CD14-positive monocyte (primary cell): ENCODE measurements around the gene CAMKV. TPM values are rescaled to one million over a fixed set of nuclear protein-coding genes. Genes with fewer than 3 reads are reported as not detected.

Source experiments
- DNase-seq, 3 donors: peaks; one replicate each; pipeline ENCODE4 v3.0.0-alpha.2; 2011 to 2022
- H2AFZ ChIP-seq: 2 replicates; pipeline ENCODE4 v1.6.0; 2012; ENCODE audit warnings: mild to moderate bottlenecking, low read depth, low read length, inconsistent platforms; ENCODE audit not compliant: insufficient read depth, poor library complexity, severe bottlenecking
- H3K27ac ChIP-seq, 2 donors: 1 replicate in 1 of 2; 2 replicates in 1 of 2; pipeline ENCODE4 v1.5.1; 2012 to 2013; ENCODE audit warnings: low read length in 2 of 2, control low read depth in 1 of 2, inconsistent platforms in 1 of 2, low read depth in 1 of 2, mild to moderate bottlenecking in 1 of 2
- H3K27me3 ChIP-seq, 2 donors: one replicate each; pipeline versions ENCODE4 v1.6.0 to v1.6.1; 2011 to 2013; ENCODE audit warnings: low read length in 2 of 2; ENCODE audit not compliant: control insufficient read depth in 2 of 2, insufficient read depth in 2 of 2
- H3K36me3 ChIP-seq, 2 donors: replicated peaks in 1 of 2; 1 replicate in 1 of 2; 2 replicates in 1 of 2; pipeline versions ENCODE4 v1.5.1 to v1.6.1; 2012 to 2013; ENCODE audit warnings: low read length in 2 of 2, control low read depth in 1 of 2, inconsistent platforms in 1 of 2, mild to moderate bottlenecking in 1 of 2; ENCODE audit not compliant: insufficient read depth in 2 of 2, control insufficient read depth in 1 of 2
- H3K4me1 ChIP-seq, 2 donors: 1 replicate in 1 of 2; 2 replicates in 1 of 2; pipeline versions ENCODE4 v1.5.1 to v1.6.1; 2012 to 2013; ENCODE audit warnings: low read length in 2 of 2, control low read depth in 1 of 2, inconsistent platforms in 1 of 2, mild to moderate bottlenecking in 1 of 2, moderate library complexity in 1 of 2; ENCODE audit not compliant: insufficient read depth in 2 of 2, control insufficient read depth in 1 of 2
- H3K4me2 ChIP-seq: replicated peaks from 2 replicates; pipeline ENCODE3; 2012; ENCODE audit warnings: low read length, moderate library complexity, mild to moderate bottlenecking; ENCODE audit not compliant: poor library complexity, severe bottlenecking; ENCODE audit errors: extremely low read depth
- H3K4me3 ChIP-seq, 3 experiments: fragments of 200-600 bp in 1 of 3; sonication (generic) in 1 of 3; replicated peaks in 1 of 3; 1 replicate in 2 of 3; 2 replicates in 1 of 3; pipeline ENCODE4 v1.5.1; 2011 to 2013; ENCODE audit warnings: low read length in 3 of 3, mild to moderate bottlenecking in 3 of 3, control low read depth in 2 of 3, low read depth in 2 of 3, inconsistent platforms in 1 of 3, moderate library complexity in 1 of 3
- H3K79me2 ChIP-seq: 2 replicates; pipeline ENCODE4 v1.6.0; 2012; ENCODE audit warnings: mild to moderate bottlenecking, control low read depth, inconsistent platforms, low read length, moderate library complexity; ENCODE audit not compliant: insufficient read depth
- H3K9ac ChIP-seq: 2 replicates; pipeline ENCODE4 v1.6.0; 2017; ENCODE audit warnings: low read length, mild to moderate bottlenecking; ENCODE audit not compliant: insufficient read depth, poor library complexity, severe bottlenecking
- H3K9me3 ChIP-seq, 2 donors: replicated peaks in 1 of 2; 1 replicate in 1 of 2; 2 replicates in 1 of 2; pipeline versions ENCODE4 v1.5.1 to v1.6.1; 2012 to 2013; ENCODE audit warnings: low read length in 2 of 2, control low read depth in 1 of 2; ENCODE audit not compliant: control insufficient read depth in 1 of 2, insufficient read depth in 1 of 2
- H4K20me1 ChIP-seq: 2 replicates; pipeline ENCODE4 v1.6.0; 2012; ENCODE audit warnings: mild to moderate bottlenecking, low read length, control low read depth, moderate library complexity; ENCODE audit not compliant: insufficient read depth
- H3K27ac Mint-ChIP-seq, 7 donors: one replicate each; pipeline ENCODE4 v1.8.0; 2020; ENCODE audit warnings: mild to moderate bottlenecking in 7 of 7, mixed read lengths in 7 of 7, moderate library complexity in 6 of 7, inconsistent platforms in 2 of 7
- H3K27me3 Mint-ChIP-seq, 3 donors: one replicate each; pipeline ENCODE4 v1.8.0; 2021 to 2022; ENCODE audit warnings: low read depth in 3 of 3, mild to moderate bottlenecking in 3 of 3, mixed read lengths in 3 of 3, moderate library complexity in 3 of 3, inconsistent platforms in 1 of 3
- H3K36me3 Mint-ChIP-seq, 2 donors: one replicate each; pipeline ENCODE4 v1.8.0; 2020; ENCODE audit warnings: mixed read lengths in 2 of 2, inconsistent platforms in 1 of 2, mild to moderate bottlenecking in 1 of 2
- H3K4me1 Mint-ChIP-seq: one replicate; pipeline ENCODE4 v1.8.0; 2020; ENCODE audit warnings: mild to moderate bottlenecking, mixed read lengths
- H3K4me3 Mint-ChIP-seq, 2 donors: one replicate each; pipeline ENCODE4 v1.8.0; 2020; ENCODE audit warnings: mild to moderate bottlenecking in 2 of 2, mixed read lengths in 2 of 2, moderate library complexity in 1 of 2
- H3K9me3 Mint-ChIP-seq, 7 donors: one replicate each; pipeline ENCODE4 v1.8.0; 2020 to 2022; ENCODE audit warnings: mixed read lengths in 7 of 7, mild to moderate bottlenecking in 6 of 7, moderate library complexity in 6 of 7, inconsistent platforms in 2 of 7
- WGBS: methylation state at CpG from one replicate; pipeline ENCODE4 v1.1.5; 2013; ENCODE audit warnings: missing lambda C conversion rate; ENCODE audit not compliant: insufficient coverage; 5-methylcytosine and 5-hydroxymethylcytosine counted together
- intact Hi-C, 2 donors: fragments of 100-400 bp; cut with micrococcal nuclease; formaldehyde crosslinking; loops; one replicate each; pipeline versions ENCODE4 v1.15.0 to v1.15.1; 2023
- polyA plus RNA-seq, 3 donors: library from polyadenylated mRNA; depleted of rRNA in 1 of 3; unstranded in 2 of 3; stranded (reverse) in 1 of 3; fragments of 300-500 nt in 2 of 3; fragments of >200 nt in 1 of 3; fragmentation: Illumina TruSeq in 2 of 3; gene quantifications; 1 replicate in 2 of 3; 2 replicates in 1 of 3; pipeline ENCODE4 v1.2.3, GENCODE V29; 2012 to 2021
- TF ChIP-seq, protein P1 (sequence below): fragments of 200-600 bp; IDR thresholded peaks from one replicate; pipeline ENCODE4 v1.8.0; 2022; ENCODE audit warnings: antibody characterized with exemption, mild to moderate bottlenecking

CAMKV gene
- polyA plus RNA-seq, 3 donors, result 0.03 to 0.10 TPM; not detected in 1

- Mint-ChIP-seq H3K4me1 (peaks cover 9% of the 10 kb centered on the region), H3K4me3 (no peak overlapping the region), H3K27ac (no peak overlapping the region), H3K36me3 (no peaks in the 10 kb centered on the region), H3K9me3 (no peaks in the 10 kb centered on the region), H3K27me3 (peaks cover 2 to 8% (median 5%) of the 10 kb centered on the region in 3 donors)
- Histone ChIP-seq H3K27me3 (no peaks in the 10 kb centered on the region), H2AFZ (no peak overlapping the region), H3K27ac (no peak overlapping the region), H3K4me1 (peaks cover 7 to 13% of the 10 kb centered on the region in 2 donors), H3K9ac (no peak overlapping the region), H3K79me2 (no peaks in the 10 kb centered on the region), H3K36me3 (no peaks in the 10 kb centered on the region), H3K4me2 (no peak overlapping the region), H3K4me3 (no peak overlapping the region), H4K20me1 (no peaks in the 10 kb centered on the region), H3K9me3 (no peaks in the 10 kb centered on the region)
- WGBS, result 63% methylated on average over 5 of the region's 5 CpGs
- DNase-seq, result no peak
- intact Hi-C loops, result no loop called here
- TF ChIP-seq, protein P1, sequence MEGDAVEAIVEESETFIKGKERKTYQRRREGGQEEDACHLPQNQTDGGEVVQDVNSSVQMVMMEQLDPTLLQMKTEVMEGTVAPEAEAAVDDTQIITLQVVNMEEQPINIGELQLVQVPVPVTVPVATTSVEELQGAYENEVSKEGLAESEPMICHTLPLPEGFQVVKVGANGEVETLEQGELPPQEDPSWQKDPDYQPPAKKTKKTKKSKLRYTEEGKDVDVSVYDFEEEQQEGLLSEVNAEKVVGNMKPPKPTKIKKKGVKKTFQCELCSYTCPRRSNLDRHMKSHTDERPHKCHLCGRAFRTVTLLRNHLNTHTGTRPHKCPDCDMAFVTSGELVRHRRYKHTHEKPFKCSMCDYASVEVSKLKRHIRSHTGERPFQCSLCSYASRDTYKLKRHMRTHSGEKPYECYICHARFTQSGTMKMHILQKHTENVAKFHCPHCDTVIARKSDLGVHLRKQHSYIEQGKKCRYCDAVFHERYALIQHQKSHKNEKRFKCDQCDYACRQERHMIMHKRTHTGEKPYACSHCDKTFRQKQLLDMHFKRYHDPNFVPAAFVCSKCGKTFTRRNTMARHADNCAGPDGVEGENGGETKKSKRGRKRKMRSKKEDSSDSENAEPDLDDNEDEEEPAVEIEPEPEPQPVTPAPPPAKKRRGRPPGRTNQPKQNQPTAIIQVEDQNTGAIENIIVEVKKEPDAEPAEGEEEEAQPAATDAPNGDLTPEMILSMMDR, result no peak
Measured at GRCh38 chr3:49899815-49900214, 30.1 kb upstream of the CAMKV start.

- H3K36me3 Mint-ChIP-seq, result no peaks in the 10 kb centered on the region
- no peak overlapping the region for H3K27ac Mint-ChIP-seq
Measured at GRCh38 chr3:49898991-49899390, 29.3 kb upstream of the CAMKV start.

More at GRCh38 chr3:49898991-49899390, 29.3 kb upstream of the CAMKV start:
- Histone ChIP-seq H3K27ac (no peak overlapping the region), H3K4me2 (no peak overlapping the region), H3K9me3 (no peaks in the 10 kb centered on the region), H3K4me1 (peaks cover 5 to 8% of the 10 kb centered on the region in 2 donors), H3K9ac (no peak overlapping the region), H3K27me3 (no peaks in the 10 kb centered on the region), H3K79me2 (no peaks in the 10 kb centered on the region), H3K36me3 (no peaks in the 10 kb centered on the region), H2AFZ (no peak overlapping the region), H3K4me3 (no peak overlapping the region), H4K20me1 (no peaks in the 10 kb centered on the region)
- H3K4me3 Mint-ChIP-seq, result no peak overlapping the region
- H3K4me1 Mint-ChIP-seq, result peaks cover 6% of the 10 kb centered on the region
- TF ChIP-seq, protein P1, result no peak
- no peaks in the 10 kb centered on the region for H3K9me3 Mint-ChIP-seq
- no peak for DNase-seq
- intact Hi-C loops, result no loop called here
- peaks cover 3 to 8% (median 5%) of the 10 kb centered on the region in 3 donors for H3K27me3 Mint-ChIP-seq
- WGBS, result 89% methylated on average over 4 of the region's 6 CpGs
